Measurements from ENCODE around the gene RGS19.

GRCh38 chr20:64070244-64070993 lies 8.9 kb downstream of the RGS19 start:
- TF ChIP-seq POLR2AphosphoS5 (IDR thresholded peaks at IDR 0.05; ENCODE audit: low read depth, low read length), result no peak
- no peak for TF ChIP-seq POLR2A (IDR thresholded peaks at IDR 0.05; ENCODE audit: low read depth, low read length)
- no peak for TF ChIP-seq TAF1 (IDR thresholded peaks at IDR 0.05; ENCODE audit: borderline replicate concordance, low read depth, low read length)
